Type B pancreatic cell (in vitro differentiated cells): ENCODE measurements around the gene TRIM54. TPM values are rescaled to one million over a fixed set of nuclear protein-coding genes. Genes with fewer than 3 reads are reported as not detected.

Source experiments
- DNase-seq: peaks from one replicate; pipeline ENCODE4 v3.0.0; 2021; ENCODE audit warnings: mixed read lengths; ENCODE audit not compliant: unreplicated experiment; ENCODE audit errors: extremely low spot score
- H3K27ac Mint-ChIP-seq: 2 replicates; pipeline ENCODE4 v1.8.0; 2021; ENCODE audit warnings: mild to moderate bottlenecking, mixed read lengths
- H3K27me3 Mint-ChIP-seq: 2 replicates; pipeline ENCODE4 v1.8.0; 2021; ENCODE audit warnings: mixed read lengths
- H3K36me3 Mint-ChIP-seq: 2 replicates; pipeline ENCODE4 v1.8.0; 2021; ENCODE audit warnings: mixed read lengths
- H3K4me1 Mint-ChIP-seq: one replicate; pipeline ENCODE4 v1.8.0; 2021; ENCODE audit warnings: mixed read lengths; ENCODE audit not compliant: unreplicated experiment
- H3K4me3 Mint-ChIP-seq: 2 replicates; pipeline ENCODE4 v1.8.0; 2021; ENCODE audit warnings: mild to moderate bottlenecking, mixed read lengths
- H3K9me3 Mint-ChIP-seq: 2 replicates; pipeline ENCODE4 v1.8.0; 2021; ENCODE audit warnings: mixed read lengths
- CTCF ChIP-seq: fragments of 200-600 bp; sonication (generic); conservative IDR thresholded peaks from 2 replicates; pipeline ENCODE4 v1.5.0; 2021; ENCODE audit warnings: antibody characterized with exemption, mild to moderate bottlenecking
- total RNA-seq: library from RNA; stranded (reverse); gene quantifications from 2 replicates; pipeline ENCODE4 v1.2.1, GENCODE V29; 2021; ENCODE audit warnings: low replicate concordance

The TRIM54 gene
- total RNA-seq, 1 donor from 2014 or later = not detected

GRCh38 chr2:27323596-27324285 is 41.5 kb downstream of the TRIM54 start:
- no peaks in the 10 kb centered on the region for H3K9me3 Mint-ChIP-seq
- peaks cover 13% of the 10 kb centered on the region for H3K4me1 Mint-ChIP-seq
- no peak for TF ChIP-seq CTCF

GRCh38 chr2:27324720-27325119 is 42.5 kb downstream of the TRIM54 start:
- Mint-ChIP-seq H3K9me3 (no peaks in the 10 kb centered on the region), H3K4me1 (peaks cover 13% of the 10 kb centered on the region), H3K27me3 (no peaks in the 10 kb centered on the region), H3K36me3 (peaks cover 33% of the 10 kb centered on the region), H3K27ac (peak overlapping the region; percentile 6), H3K4me3 (peak overlapping the region; percentile 32)
- TF ChIP-seq CTCF = no peak
- DNase-seq = no peak

More at GRCh38 chr2:27323596-27324285, 41.5 kb downstream of the TRIM54 start:
- H3K36me3 Mint-ChIP-seq = peaks cover 30% of the 10 kb centered on the region
- H3K27ac Mint-ChIP-seq = peak overlapping the region; percentile 98
- DNase-seq = no peak
- no peaks in the 10 kb centered on the region for H3K27me3 Mint-ChIP-seq
- peak overlapping the region; percentile 99 for H3K4me3 Mint-ChIP-seq

GRCh38 chr2:27335311-27335710 is 53.1 kb downstream of the TRIM54 start:
- H3K4me1 Mint-ChIP-seq = no peaks in the 10 kb centered on the region
- no peaks in the 10 kb centered on the region for H3K27me3 Mint-ChIP-seq
- no peak for TF ChIP-seq CTCF
- no peak overlapping the region for H3K27ac Mint-ChIP-seq
- no peaks in the 10 kb centered on the region for H3K9me3 Mint-ChIP-seq
- H3K4me3 Mint-ChIP-seq = no peak overlapping the region
- peaks cover 15% of the 10 kb centered on the region for H3K36me3 Mint-ChIP-seq
- no peak for DNase-seq

GRCh38 chr2:27336173-27336572 is 53.9 kb downstream of the TRIM54 start:
- no peak for DNase-seq
- no peak overlapping the region for H3K4me3 Mint-ChIP-seq
- H3K27ac Mint-ChIP-seq = no peak overlapping the region
- peaks cover 15% of the 10 kb centered on the region for H3K36me3 Mint-ChIP-seq
- H3K27me3 Mint-ChIP-seq = no peaks in the 10 kb centered on the region
- H3K9me3 Mint-ChIP-seq = no peaks in the 10 kb centered on the region
- no peaks in the 10 kb centered on the region for H3K4me1 Mint-ChIP-seq
- no peak for TF ChIP-seq CTCF

GRCh38 chr2:27347641-27348040 is 65.4 kb downstream of the TRIM54 start:
- no peak overlapping the region for H3K27ac Mint-ChIP-seq
- DNase-seq = no peak
- H3K9me3 Mint-ChIP-seq = no peaks in the 10 kb centered on the region
- peaks cover 9% of the 10 kb centered on the region for H3K4me1 Mint-ChIP-seq
- H3K36me3 Mint-ChIP-seq = peaks cover 8% of the 10 kb centered on the region
- H3K27me3 Mint-ChIP-seq = no peaks in the 10 kb centered on the region
- no peak for TF ChIP-seq CTCF
- no peak overlapping the region for H3K4me3 Mint-ChIP-seq
